ENCODE measurements around the gene TBC1D22A. TPM values are rescaled to one million over a fixed set of nuclear protein-coding genes. Genes with fewer than 3 reads are reported as not detected.

Gene TBC1D22A
- total RNA-seq, 1 experiment from 2014 or later = 20.9 TPM

GRCh38 chr22:47040486-47041270, 278.2 kb downstream of the TBC1D22A start:
- peaks cover 0 to 3% of the 10 kb centered on the region in 2 experiments; a peak in 1 of 4 replicates for H3K4me1 ChIP-seq (ENCODE audit: control insufficient read depth in 1 of 2, insufficient read depth in 2 of 2, low read length in 2 of 2)
- H3K79me2 ChIP-seq (ENCODE audit: insufficient read depth, low read length) = no peaks in the 10 kb centered on the region
- DNase-seq (ENCODE audit: low read depth, low spot score) = no peak
- no peak overlapping the region for H3K9ac ChIP-seq (ENCODE audit: low read length)
- intact Hi-C loops (cut with micrococcal nuclease) = no loop called here
- ChIA-PET CTCF (no interaction called here), POLR2A (no interaction called here), RAD21 (ENCODE audit: low non-redundant PET in 1 of 2, low total read pairs in 2 of 2, uncharacterized antibody in 2 of 2, unreplicated experiment in 2 of 2) (no interaction called here)
- ATAC-seq = no peak
- BruUV-seq (replicated peaks) = no TSS peak
- no peak overlapping the region for H3K4me3 ChIP-seq (replicated peaks in 1 of 2; ENCODE audit: low read depth in 1 of 2, low read length in 2 of 2)
- H3K4me2 ChIP-seq (ENCODE audit: low read length) = no peak overlapping the region
- no peaks in the 10 kb centered on the region for H3K9me2 ChIP-seq (ENCODE audit: insufficient read depth)
- H2AFZ ChIP-seq (ENCODE audit: low read depth, low read length, poor library complexity, severe bottlenecking) = no peak overlapping the region
- H3K36me3 ChIP-seq (ENCODE audit: control insufficient read depth in 1 of 2, insufficient read depth in 2 of 2, low read length in 2 of 2) = no peaks in the 10 kb centered on the region
- H3K9me3 ChIP-seq (ENCODE audit: control insufficient read depth in 1 of 2, insufficient read depth in 1 of 2, low read depth in 1 of 2, low read length in 2 of 2) = no peaks in the 10 kb centered on the region
- no peaks in the 10 kb centered on the region for H4K20me1 ChIP-seq (ENCODE audit: insufficient read depth)
- H3K27me3 ChIP-seq (ENCODE audit: insufficient read depth, low read length) = no peaks in the 10 kb centered on the region
- TF ChIP-seq POLR2A (IDR thresholded peaks at IDR 0.05; ENCODE audit: borderline replicate concordance, extremely low read depth, insufficient read depth, insufficient read length) (no peak), FOSL1 (IDR thresholded peaks at IDR 0.05; ENCODE audit: low read depth) (no peak), EGR1 (IDR thresholded peaks at IDR 0.05; ENCODE audit: low read depth) (no peak), MAX (IDR thresholded peaks at IDR 0.05) (no peak), EZH2phosphoT487 (IDR thresholded peaks at IDR 0.05; ENCODE audit: borderline replicate concordance) (no peak), JUND (IDR thresholded peaks at IDR 0.05) (no peak), TCF7L2 (IDR thresholded peaks at IDR 0.05; ENCODE audit: borderline replicate concordance, extremely low read depth, insufficient read depth, insufficient read length) (no peak), POLR2AphosphoS5 (IDR thresholded peaks at IDR 0.05; ENCODE audit: low read depth, low read length) (no peak), SIN3A (IDR thresholded peaks at IDR 0.05; ENCODE audit: low read depth) (no peak), ZBTB33 (IDR thresholded peaks at IDR 0.05; ENCODE audit: extremely low read depth, insufficient replicate concordance, low read length) (no peak), ELF1 (IDR thresholded peaks at IDR 0.05; ENCODE audit: borderline replicate concordance, low read depth) (no peak), RAD21 (IDR thresholded peaks at IDR 0.05; ENCODE audit: low read depth) (no peak), SRF (IDR thresholded peaks at IDR 0.05; ENCODE audit: low read depth) (no peak), ATF3 (IDR thresholded peaks at IDR 0.05) (no peak), SP1 (IDR thresholded peaks at IDR 0.05; ENCODE audit: low read depth) (no peak), CEBPB (IDR thresholded peaks at IDR 0.05; ENCODE audit: low read depth) (no peak), REST (IDR thresholded peaks at IDR 0.05; ENCODE audit: low read depth) (no peak), EZH2 (IDR thresholded peaks at IDR 0.05) (no peak), CTCF (IDR thresholded peaks at IDR 0.05 in 2 of 3, conservative IDR thresholded peaks at IDR 0.05 in 1 of 3; ENCODE audit: borderline replicate concordance in 1 of 3, insufficient read depth in 1 of 3, low read depth in 2 of 3, low read length in 2 of 3) (no peak)
- no peak overlapping the region for H3K27ac ChIP-seq (ENCODE audit: low read depth, low read length)
